Measurements from ENCODE around the gene TMEM202. TPM values are rescaled to one million over a fixed set of nuclear protein-coding genes. Genes with fewer than 3 reads are reported as not detected.

TMEM202 gene
- total and polyA plus RNA-seq, 10 of the 15 experiments (the other 5 are each of a cell fraction or from before 2014, with no cell fraction given): not detected

- H3K9ac ChIP-seq (ENCODE audit: control insufficient read depth, insufficient read depth, low read length): no peak overlapping the region
- no peaks in the 10 kb centered on the region for H3K27me3 ChIP-seq (replicated peaks in 1 of 2; ENCODE audit: control insufficient read depth in 2 of 2, insufficient read depth in 2 of 2, low read length in 1 of 2)
- DNase-seq (ENCODE audit: low read depth, low spot score): no peak
- 0 out of 2 replicates have a peak overlapping the region, but pooled peaks have one; percentile 2 for H3K27ac ChIP-seq (ENCODE audit: control insufficient read depth, insufficient read depth)
- ChIA-PET RAD21 (ENCODE audit: unreplicated experiment) (no interaction called here), CTCF (interaction anchor here (0.6 kb wide), 1 partner anchor 112 kb away, joined by 3 read pairs; no protein-coding TSS in a partner anchor), SMC1A (ENCODE audit: uncharacterized antibody, unreplicated experiment) (no interaction called here), POLR2A (no interaction called here)
- peaks cover 3 to 4% of the 10 kb centered on the region in 2 experiments; a peak in 3 of 4 replicates for H3K36me3 ChIP-seq (ENCODE audit: control insufficient read depth in 2 of 2, insufficient read depth in 2 of 2, low read length in 1 of 2)
- H3K4me1 ChIP-seq (ENCODE audit: control insufficient read depth, insufficient read depth, low read length): peaks cover 31% of the 10 kb centered on the region
- intact Hi-C loops (cut with micrococcal nuclease; ENCODE audit: unreplicated experiment) (no loop called here), in situ Hi-C loops (cut with MboI) (no loop called here)
- no peaks in the 10 kb centered on the region for H4K20me1 ChIP-seq (ENCODE audit: control insufficient read depth, insufficient read depth)
- peaks cover 44% of the 10 kb centered on the region for H3K79me2 ChIP-seq (ENCODE audit: control insufficient read depth, insufficient read depth, low read length)
- H3K9me3 ChIP-seq (replicated peaks; ENCODE audit: control insufficient read depth, insufficient read depth, low read length): no peaks in the 10 kb centered on the region; the same call in 2 of the 3 replicates
- no TSS peak for BruUV-seq (replicated peaks)
- H2AFZ ChIP-seq (ENCODE audit: control insufficient read depth, low read depth, low read length): no peak overlapping the region
- no peak overlapping the region; the same call in 1 of the 2 replicates for H3K4me3 ChIP-seq
- TF ChIP-seq POLR2AphosphoS5 (IDR thresholded peaks at IDR 0.05; ENCODE audit: low read length) (no peak), KAT2A (conservative IDR thresholded peaks at IDR 0.05; ENCODE audit: control insufficient read depth, low read depth, low read length) (no peak), SKIL (IDR thresholded peaks at IDR 0.05; ENCODE audit: low read depth, poor library complexity, severe bottlenecking) (no peak), CHD1 (IDR thresholded peaks at IDR 0.05; ENCODE audit: low read depth, low read length) (no peak), FOXK2 (IDR thresholded peaks at IDR 0.05) (no peak), NFYB (IDR thresholded peaks at IDR 0.05; ENCODE audit: insufficient read depth, low read depth, low read length) (no peak), SUZ12 (IDR thresholded peaks at IDR 0.05; ENCODE audit: unreplicated experiment) (no peak), STAT1 (conservative IDR thresholded peaks at IDR 0.05) (no peak), CREB1 (IDR thresholded peaks at IDR 0.05; ENCODE audit: low read depth) (no peak), RB1 (IDR thresholded peaks at IDR 0.05; ENCODE audit: borderline replicate concordance) (no peak), SMARCA5 (IDR thresholded peaks at IDR 0.05) (no peak), ZNF217 (IDR thresholded peaks at IDR 0.05) (no peak), PAX5 (IDR thresholded peaks at IDR 0.05; ENCODE audit: borderline replicate concordance, low read depth, low read length) (no peak), SUPT20H (IDR thresholded peaks at IDR 0.05; ENCODE audit: borderline replicate concordance, control insufficient read depth, low read depth, low read length) (no peak), JUNB (IDR thresholded peaks at IDR 0.05) (no peak)
- 2% methylated on average over 2 of the region's 2 CpGs for WGBS (ENCODE audit: insufficient coverage, insufficient replicate concordance, low lambda C conversion rate, missing lambda C conversion rate)
- no peak for ATAC-seq
- no peak for FAIRE-seq
- H3K4me2 ChIP-seq (ENCODE audit: control insufficient read depth, insufficient read depth): 0 out of 2 replicates have a peak overlapping the region, but pooled peaks have one; percentile 34
Measured at GRCh38 chr15:72368899-72369298, 29.2 kb upstream of the TMEM202 start.

Data from GM12878 (cell line).